Activated T-helper 1 cell treated with Interleukin-2 at 50 U/mL for 16 hours (primary cell): ENCODE measurements around the gene C22orf15.

Experiments
- DNase-seq: peaks from one replicate; pipeline ENCODE4 v3.0.0-alpha.2; 2020; ENCODE audit warnings: low read depth

The C22orf15 gene

DNA sequence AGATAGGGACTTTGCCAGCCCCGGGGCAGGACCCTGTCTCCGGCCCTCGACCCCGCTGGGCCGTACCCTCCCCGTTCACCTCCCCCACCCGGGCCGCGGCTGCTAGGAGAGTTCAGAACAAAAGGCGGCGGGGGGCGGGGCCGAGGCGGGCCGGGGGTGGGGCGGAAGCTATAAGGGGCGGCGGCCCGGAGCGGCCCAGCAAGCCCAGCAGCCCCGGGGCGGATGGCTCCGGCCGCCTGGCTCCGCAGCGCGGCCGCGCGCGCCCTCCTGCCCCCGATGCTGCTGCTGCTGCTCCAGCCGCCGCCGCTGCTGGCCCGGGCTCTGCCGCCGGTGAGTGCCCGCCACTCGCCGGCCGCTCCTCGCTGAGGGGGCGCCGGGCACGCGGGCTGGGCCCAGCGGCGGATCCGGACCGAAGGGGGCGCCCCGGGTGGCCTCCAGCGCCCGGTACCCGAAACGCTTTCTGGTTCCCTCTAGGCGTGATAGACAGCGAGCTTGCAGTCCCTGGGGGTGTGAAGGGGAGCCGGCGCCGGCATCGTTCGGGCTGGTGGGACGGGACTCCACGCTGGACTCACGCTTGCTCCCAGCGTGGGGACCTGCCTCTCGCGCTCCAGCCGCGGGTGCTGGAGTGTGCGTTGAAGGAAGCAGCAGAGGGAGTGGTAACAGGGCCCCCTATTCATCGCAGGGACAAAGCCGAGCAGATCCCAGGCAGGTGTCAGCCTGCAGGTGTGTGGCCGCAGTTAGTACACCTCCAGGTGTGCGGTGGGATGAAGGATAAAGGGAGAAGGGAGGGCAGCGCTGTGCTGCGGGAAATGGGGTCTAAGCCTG is 10.1 kb downstream of the C22orf15 start, which contains the start of gene MMP11:
Gene MMP11, plus strand, starts transcription at position 201 of the 825 bp plus-strand sequence. Its CDS starts 22 bp downstream, at position 223.
- DNase-seq = peak; percentile 30

GRCh38 chr22:23773483-23774113 is 10.8 kb downstream of the C22orf15 start:
- no peak for DNase-seq

- DNase-seq = no peak
These were observed 11.5 kb downstream of the C22orf15 start for GRCh38 chr22:23774114-23774921.

GRCh38 chr22:23774922-23775436 is 12.2 kb downstream of the C22orf15 start:
- DNase-seq = no peak

GRCh38 chr22:23775779-23776375 is 13.1 kb downstream of the C22orf15 start:
- no peak for DNase-seq

GRCh38 chr22:23777776-23778576 is 15.2 kb downstream of the C22orf15 start:
- DNase-seq = no peak

GRCh38 chr22:23778577-23778900 is 15.7 kb downstream of the C22orf15 start:
- no peak for DNase-seq

- DNase-seq = no peak
These were observed 16.3 kb downstream of the C22orf15 start for GRCh38 chr22:23779083-23779482.

DNA sequence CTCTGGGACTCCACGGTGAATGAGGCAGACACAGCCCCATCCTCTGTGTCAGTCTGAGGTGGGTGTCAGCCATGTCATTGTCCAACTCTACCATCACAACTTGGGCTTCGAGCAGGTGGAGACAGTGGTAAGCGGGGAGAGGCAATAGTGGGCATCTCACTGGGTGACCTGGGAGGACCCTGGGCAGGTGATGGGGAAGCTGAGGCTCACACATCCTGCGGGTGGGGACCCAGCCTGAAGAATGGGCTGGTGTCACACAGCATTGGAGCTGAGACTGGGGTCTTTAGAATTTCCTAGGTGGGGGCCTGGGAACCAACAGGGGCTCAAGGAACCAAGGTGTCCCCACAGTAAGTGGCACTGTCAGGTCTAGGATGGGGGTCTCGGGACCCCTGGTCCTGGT is 16.9 kb downstream of the C22orf15 start:
- no peak for DNase-seq

GRCh38 chr22:23780146-23780748 is 17.5 kb downstream of the C22orf15 start:
- DNase-seq = no peak

- no peak for DNase-seq
These were observed 18.3 kb downstream of the C22orf15 start for GRCh38 chr22:23781065-23781464.

DNA sequence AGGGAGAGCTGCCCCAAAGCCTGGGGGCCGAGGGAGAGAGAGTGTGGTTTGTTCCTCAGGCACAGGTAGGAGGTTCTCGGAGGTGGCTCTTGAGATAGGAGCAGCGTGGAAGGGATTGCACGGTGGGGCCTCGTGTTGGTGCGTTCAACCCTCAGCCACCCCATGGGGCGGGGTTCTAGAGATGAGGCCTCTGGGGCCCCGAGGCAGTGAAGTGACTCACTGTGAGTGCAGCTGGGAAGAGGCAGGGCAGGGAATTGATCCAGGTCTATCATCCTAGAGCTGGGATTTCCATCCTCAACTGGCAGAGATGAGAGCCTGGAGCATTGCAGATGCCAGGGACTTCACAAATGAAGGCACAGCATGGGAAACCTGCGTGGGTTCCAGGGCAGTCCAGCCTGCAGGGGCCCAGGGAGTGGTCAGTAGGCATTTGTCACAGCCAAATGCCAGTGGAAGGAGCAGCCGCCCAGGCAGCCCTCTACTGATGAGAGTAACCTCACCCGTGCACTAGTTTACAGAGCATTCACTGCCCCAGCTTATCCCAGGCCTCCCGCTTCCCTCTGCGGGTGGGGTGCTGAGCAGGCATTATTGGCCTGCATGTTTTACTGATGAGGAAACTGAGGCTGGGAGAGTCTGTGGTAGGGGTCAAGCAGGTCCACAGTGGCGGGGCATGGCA is 18.9 kb downstream of the C22orf15 start:
- DNase-seq = no peak

- DNase-seq = no peak
These were observed 19.5 kb downstream of the C22orf15 start for GRCh38 chr22:23782252-23782651.

- no peak for DNase-seq
These were observed 19.9 kb downstream of the C22orf15 start for GRCh38 chr22:23782703-23783102.

GRCh38 chr22:23783265-23784150 is 20.7 kb downstream of the C22orf15 start:
- DNase-seq = no peak

GRCh38 chr22:23784215-23784732 is 21.5 kb downstream of the C22orf15 start:
- no peak for DNase-seq

DNA sequence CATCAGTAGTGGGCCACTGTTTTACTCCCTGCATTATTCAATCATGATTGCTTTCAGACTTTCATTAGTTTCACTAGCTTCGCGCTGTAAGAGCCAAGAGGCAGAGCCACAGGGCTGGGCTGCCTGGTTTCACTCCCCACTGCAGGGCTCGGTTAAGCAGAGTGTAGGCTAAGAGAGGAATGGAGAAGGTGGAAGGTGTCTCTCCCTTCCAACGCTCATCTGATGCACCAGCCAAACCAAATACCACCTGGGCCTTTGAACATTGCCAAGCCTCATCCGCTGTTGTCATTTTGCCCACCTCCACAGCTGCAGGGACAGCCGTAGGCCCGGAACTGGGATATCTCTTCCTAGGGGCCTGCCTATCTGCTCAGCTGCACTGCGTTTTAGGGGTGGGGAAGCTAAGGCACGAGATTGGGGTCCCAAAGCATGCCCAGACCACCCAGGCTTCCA is 23.5 kb downstream of the C22orf15 start:
- no peak for DNase-seq

GRCh38 chr22:23786752-23787599 is 24.2 kb downstream of the C22orf15 start, which contains the start of gene SMARCB1:
Gene SMARCB1, plus strand, starts transcription at chr22:23786966. Its CDS starts 204 bp downstream, at chr22:23787170.
- peak; percentile 81 for DNase-seq
